ENCODE measurements around the gene SFMBT1.
"Not testable (repeated sequence)": the region's sequence is repeated elsewhere in the genome, so short reads cannot be mapped to it uniquely, and the experiment has no call there.

SFMBT1 gene

DNA sequence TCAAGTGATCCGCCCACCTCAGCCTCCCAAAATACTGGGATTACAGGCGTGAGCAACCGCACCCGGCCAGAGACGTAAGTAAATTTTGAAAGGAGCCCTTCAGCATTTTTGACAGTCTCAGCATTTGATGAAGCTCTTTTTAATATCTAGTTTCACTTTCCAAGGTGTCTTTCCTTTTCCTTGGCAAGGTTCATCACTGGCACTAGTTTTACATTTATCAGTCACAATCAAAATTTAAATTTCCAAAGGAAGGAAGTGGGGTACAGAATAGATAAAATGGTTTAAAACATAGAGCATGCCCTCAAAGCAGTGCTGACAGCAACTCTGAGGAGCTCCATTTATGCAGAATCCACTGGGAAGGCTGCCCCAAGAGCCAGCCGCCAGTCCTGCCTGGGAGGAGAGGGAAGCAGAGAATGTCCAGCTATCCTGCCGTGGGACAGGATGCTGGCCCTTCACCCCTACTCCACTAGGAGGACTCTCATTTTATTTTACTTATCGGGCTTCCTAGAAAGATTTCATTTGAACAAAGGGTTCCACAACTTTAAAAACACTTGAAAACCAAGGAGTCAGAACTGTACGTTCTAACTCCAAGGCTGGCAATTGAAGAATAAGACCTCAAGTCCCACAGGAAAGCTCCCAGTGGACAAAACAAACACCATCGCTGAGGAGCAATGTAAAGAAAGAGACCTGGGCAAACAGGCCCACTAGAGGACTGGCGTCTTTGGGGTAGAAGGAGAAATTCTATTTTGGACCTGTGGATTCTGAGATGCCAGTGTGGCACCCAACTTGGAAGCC, 9.9 kb downstream of the SFMBT1 start:
- DNase-seq (ENCODE audit: low read depth in 2 of 2) = no peak

DNA sequence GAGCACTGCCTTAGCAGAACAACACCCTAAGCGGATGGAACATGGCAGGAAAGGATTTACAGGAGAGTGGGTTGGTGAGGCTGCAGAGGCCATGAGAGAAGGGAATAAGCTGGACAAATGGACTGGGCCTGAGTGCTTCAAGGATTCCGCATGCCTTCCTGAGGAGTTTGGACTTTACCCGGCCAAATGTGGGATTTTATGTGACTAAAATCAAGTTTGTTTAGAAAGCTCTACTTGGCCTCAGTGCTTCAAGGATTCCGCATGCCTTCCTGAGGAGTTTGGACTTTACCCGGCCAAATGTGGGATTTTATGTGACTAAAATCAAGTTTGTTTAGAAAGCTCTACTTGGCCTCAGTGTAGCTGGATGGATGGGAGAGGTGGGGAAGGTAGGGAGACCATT, 10.9 kb downstream of the SFMBT1 start:
- not testable (repeated sequence) for DNase-seq (ENCODE audit: low read depth in 2 of 2)

GRCh38 chr3:53034411-53034810, 11.5 kb downstream of the SFMBT1 start:
- DNase-seq (ENCODE audit: low read depth in 2 of 2) = not testable (repeated sequence)

DNA sequence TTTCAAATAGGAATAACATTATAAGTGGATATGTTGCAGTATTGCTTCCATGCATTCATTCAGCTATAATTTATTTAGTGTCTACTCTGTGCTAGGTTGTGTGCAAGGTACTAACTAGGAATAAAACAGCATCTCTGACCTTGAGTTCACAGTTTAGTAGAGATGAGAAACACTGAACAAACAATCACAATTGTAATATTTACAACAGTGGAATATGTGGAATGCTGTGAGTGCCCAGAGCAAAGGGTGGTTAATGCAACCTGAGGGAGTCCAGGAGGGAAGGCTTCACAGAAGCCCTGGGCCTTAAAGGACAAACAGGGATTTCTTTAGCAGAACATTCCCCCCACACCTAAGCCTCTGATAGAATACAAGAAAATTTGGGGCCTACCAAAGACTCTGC, 13.3 kb downstream of the SFMBT1 start:
- DNase-seq (ENCODE audit: low read depth in 2 of 2) = no peak

DNA sequence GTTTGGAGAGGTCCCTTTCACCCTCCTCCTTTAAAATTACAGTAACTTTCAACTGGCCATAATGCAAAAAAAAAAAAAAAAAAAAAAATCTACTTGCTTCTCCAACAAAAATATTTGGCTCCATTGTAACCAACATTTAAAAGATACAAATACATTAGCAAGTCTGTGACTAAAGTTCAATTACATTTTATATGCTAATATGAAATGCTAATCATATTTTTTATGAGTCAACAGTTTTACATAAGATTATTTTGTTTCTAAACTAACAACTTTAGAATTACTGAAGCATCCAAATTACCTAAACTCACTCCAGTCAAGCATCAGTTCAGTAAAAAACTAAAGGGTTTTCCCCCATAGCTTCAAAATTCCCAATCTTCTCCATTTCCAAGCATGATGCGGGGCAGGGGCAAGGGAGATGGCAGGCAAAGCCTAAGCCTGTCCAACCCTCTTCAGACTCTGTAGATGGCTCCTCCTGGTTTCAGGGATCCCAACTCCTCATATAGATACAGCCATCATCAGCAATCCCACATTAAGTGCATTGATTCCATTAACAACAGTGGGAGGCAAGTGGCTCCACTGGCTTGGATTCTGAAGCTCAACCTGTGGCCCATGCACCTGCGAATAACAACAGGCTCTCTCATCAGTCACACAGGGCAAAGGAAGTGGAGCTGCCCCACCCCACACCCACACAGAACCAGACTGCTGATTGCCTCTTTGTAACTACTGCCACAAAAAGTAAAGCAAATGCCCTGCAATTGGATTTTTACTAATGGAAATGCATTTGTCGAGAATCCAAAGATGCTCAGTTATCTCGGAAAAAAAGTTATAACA, 15.0 kb downstream of the SFMBT1 start:
- DNase-seq (ENCODE audit: low read depth in 2 of 2) = peak in 1 of 2 donors; percentile 8

- no peak for DNase-seq (ENCODE audit: low read depth in 2 of 2)
Observed at GRCh38 chr3:53028641-53029040, 17.2 kb downstream of the SFMBT1 start.

- no peak for DNase-seq (ENCODE audit: low read depth in 2 of 2)
Observed at GRCh38 chr3:53027254-53027844, 18.5 kb downstream of the SFMBT1 start.

- no peak for DNase-seq (ENCODE audit: low read depth in 2 of 2)
Observed at GRCh38 chr3:53026382-53027162, 19.3 kb downstream of the SFMBT1 start.

GRCh38 chr3:53024315-53024714, 21.6 kb downstream of the SFMBT1 start:
- no peak for DNase-seq (ENCODE audit: low read depth in 2 of 2)

DNA sequence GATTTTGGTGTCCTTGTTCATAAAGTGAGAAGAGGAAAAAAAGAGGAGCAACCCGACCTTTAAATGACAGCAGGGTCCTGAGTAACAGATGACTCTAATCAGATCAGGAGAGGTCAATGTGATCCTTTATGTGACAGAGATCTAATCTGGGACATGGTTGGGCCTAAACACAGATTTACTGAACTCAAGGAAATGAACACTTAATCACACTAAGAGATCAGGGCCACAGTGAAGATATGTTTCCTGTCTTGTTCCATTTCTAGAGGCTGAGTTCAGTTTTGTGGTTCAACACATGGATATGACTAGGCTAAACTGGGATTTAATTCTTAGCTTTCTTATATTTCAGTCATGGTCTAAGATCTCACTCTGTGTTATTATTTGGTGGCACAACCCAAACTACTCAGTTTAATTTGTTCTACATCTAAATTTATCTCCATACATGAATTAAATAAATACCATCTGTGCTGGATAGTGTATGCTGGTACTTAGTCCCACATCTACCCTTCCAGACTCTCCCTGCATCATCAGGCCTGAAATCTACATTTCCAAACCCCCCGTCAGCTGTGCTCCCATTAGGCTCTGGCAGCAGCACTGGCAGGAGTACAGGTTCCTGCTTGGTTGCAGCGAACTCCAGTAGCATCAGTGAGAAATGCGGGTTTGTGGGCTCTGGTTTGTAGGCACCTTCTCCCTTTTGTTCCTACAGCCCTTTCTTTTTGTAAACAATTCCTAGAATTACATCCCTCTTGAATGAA, 22.6 kb downstream of the SFMBT1 start:
- DNase-seq (ENCODE audit: low read depth in 2 of 2) = no peak

GRCh38 chr3:53022647-53023046, 23.2 kb downstream of the SFMBT1 start:
- no peak for DNase-seq (ENCODE audit: low read depth in 2 of 2)

DNA sequence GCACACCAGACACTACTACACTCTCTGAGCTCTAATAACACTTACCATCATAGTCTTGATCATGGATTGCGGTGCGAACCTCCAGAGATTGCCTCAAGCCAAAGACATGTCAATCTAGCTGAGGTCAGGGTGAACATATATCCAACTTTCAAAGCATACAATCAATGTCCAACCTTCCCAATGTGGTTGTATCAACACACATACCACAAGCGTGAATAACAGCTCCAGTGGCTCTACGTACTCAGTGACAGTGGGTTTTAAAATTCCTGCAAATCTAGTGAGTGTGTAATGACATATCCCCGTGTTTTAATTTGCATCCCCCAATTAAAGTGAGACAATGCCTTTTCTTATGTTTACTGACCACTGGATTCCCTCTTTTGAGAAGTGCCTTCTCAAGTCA, 29.6 kb downstream of the SFMBT1 start:
- DNase-seq (ENCODE audit: low read depth in 2 of 2) = no peak

DNA sequence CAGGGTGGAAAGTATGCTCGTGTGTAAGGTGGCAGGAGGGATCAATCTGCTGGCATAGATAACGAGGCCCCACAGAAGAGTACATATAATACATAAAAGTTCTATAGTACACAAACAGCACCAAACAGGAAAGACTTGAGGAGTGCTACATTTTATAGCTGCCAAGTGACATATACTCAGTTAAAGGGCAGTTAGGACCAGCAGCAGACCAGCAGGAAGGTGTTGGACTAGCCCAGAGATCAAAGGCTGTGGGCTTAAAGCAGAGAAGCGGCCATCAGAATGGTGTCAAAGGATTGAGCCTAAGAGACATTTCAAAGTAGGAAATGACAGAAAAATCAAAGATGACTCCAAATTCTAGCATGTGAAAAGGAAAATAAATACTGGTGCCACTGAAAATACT, 34.5 kb downstream of the SFMBT1 start:
- no peak for DNase-seq (ENCODE audit: low read depth in 2 of 2)

DNA sequence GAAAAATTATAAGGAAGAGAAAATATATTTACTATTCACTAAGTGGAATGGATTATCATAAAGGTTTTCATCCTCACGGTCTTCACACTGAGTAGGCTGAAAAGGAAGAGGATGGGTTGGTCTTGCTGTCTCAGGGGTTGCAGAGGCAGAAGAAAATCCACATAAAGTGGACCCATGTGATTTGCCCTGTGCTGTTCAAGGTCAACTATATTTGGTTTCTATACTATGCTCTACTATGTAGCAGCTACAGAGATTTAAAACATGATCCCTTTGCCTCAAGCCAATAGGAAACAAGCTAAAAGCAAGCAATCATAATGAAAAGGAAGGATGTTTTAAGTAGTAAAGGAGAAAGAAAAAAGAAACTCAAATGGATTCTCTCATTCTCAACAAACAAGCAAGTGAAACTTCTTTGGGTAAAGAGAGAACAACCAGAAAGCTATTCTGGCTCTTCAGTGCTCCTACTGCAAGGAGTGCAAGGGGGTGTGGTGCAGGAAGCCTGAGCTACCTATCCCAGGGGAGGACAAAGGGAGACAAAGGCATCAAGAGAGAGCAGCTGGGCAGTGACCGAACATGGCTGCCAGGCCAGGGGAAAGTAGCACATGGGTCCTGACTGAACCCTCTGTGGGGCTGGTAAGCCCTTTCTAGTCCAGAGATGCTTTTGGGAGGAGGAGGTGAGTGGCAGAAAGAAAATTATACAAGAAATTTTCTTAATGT, 35.9 kb downstream of the SFMBT1 start:
- no peak for DNase-seq (ENCODE audit: low read depth in 2 of 2)

DNA sequence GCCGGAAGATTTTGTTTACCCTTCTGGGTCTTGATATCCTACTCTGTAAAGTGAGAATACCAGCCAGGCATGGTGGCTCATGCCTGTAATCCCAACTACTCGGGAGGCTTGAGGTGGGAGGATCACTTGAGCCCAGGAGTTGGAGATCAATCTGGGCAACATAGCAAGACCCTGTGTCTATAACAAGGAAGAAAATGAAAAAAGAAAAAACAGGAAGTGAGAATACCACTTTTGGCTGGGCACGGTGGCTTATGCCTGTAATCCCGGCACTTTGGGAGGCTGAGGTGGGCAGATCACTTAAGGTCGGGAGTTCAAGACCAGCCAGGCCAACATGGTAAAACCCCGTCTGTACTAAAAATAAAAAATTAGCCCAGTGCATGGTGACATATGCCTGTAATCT, 36.9 kb downstream of the SFMBT1 start:
- no peak for DNase-seq (ENCODE audit: low read depth in 2 of 2)

- DNase-seq (ENCODE audit: low read depth in 2 of 2) = no peak
Observed at GRCh38 chr3:53005854-53006513, 39.9 kb downstream of the SFMBT1 start.

- no peak for DNase-seq (ENCODE audit: low read depth in 2 of 2)
Observed at GRCh38 chr3:53005338-53005737, 40.5 kb downstream of the SFMBT1 start.

DNA sequence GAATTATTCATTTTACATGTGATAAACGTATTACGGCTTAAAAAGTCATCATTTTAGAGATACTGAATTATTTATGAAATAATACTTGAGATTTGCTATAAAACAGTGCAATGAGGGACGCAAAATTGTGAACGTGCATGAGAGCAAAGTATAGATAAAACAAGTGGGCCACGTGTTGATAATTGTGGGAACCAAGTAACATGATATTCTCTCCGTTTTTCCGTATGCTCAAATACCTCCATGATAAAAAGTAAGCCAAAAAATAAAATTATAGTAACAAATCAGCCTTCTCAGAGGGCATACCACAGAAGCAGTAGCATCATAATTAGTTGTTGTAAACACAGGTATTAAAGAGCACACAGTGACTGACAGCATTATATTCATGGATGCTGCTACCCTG, 42.6 kb downstream of the SFMBT1 start:
- no peak for DNase-seq (ENCODE audit: low read depth in 2 of 2)

DNA sequence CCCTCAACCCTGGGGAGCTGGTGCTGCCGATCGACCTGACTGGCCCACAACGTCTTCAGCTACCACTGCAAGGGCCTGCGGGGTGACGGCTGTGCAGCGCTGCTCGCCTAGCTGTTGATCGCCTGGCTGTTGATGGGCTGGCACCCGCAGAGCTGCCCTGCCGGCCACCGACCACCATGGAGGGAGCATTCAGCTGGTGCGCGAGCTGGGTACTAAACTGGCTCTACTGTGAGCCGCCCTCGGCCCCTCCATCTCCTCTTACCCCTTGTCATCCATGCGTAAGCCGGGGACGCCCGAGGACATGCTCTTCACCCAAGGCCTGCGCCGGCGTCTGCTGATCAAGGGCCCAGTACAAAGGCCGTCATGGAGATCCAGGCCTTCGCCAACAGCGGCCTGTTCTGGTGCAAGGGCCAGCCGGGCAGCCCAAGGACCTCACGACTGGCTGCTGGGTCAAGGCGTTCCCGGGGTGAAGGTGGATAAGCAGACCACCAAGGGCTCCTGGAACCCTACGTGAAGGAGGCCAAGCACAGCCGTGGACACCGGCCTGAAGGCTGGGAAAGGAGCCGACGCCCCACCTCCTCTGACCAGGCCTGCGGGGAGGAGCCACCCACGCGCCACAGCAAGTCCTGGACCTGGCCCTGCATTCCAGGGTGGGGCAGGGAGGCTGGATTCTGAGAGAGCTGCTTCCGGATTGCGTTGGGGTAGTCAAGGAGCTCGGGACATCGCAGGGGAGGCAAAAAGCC, 46.9 kb downstream of the SFMBT1 start:
- DNase-seq (ENCODE audit: low read depth in 2 of 2) = no peak
